HUES64 (cell line): ENCODE results near the gene FTMT. TPM values are rescaled to one million over a fixed set of nuclear protein-coding genes. Genes with fewer than 3 reads are reported as not detected.
"Not testable (repeated sequence)": the region's sequence is repeated elsewhere in the genome, so short reads cannot be mapped to it uniquely, and the experiment has no call there.

Experiments used
- H3K27ac ChIP-seq: 2 replicates; pipeline ENCODE4 v1.7.0; 2013; ENCODE audit warnings: low read depth, low read length, inconsistent platforms
- H3K27me3 ChIP-seq: 2 replicates; pipeline ENCODE4 v1.6.1; 2013; ENCODE audit warnings: mild to moderate bottlenecking, low read length; ENCODE audit not compliant: insufficient read depth
- H3K36me3 ChIP-seq: 2 replicates; pipeline ENCODE4 v1.6.1; 2013; ENCODE audit warnings: mild to moderate bottlenecking, low read length; ENCODE audit not compliant: insufficient read depth
- H3K4me1 ChIP-seq: 2 replicates; pipeline ENCODE4 v1.6.1; 2013; ENCODE audit warnings: mild to moderate bottlenecking, low read length, moderate library complexity; ENCODE audit not compliant: insufficient read depth
- H3K4me3 ChIP-seq: 2 replicates; pipeline ENCODE4 v1.5.1; 2013; ENCODE audit warnings: mild to moderate bottlenecking, low read length, moderate library complexity
- H3K9ac ChIP-seq: 2 replicates; pipeline ENCODE4 v1.6.1; 2013; ENCODE audit warnings: mild to moderate bottlenecking, low read depth, low read length
- H3K9me3 ChIP-seq: 2 replicates; pipeline ENCODE4 v1.6.1; 2013; ENCODE audit warnings: low read depth, low read length; ENCODE audit not compliant: insufficient read depth
- WGBS: fragments of 150-250, 120-280 bp; methylation state at CpG from one replicate; pipeline ENCODE4 v1.1.7; 2013; ENCODE audit warnings: missing lambda C conversion rate; 5-methylcytosine and 5-hydroxymethylcytosine counted together
- polyA plus RNA-seq, 2 experiments: library from polyadenylated mRNA; stranded (reverse); fragments of 50-300 nt; gene quantifications; one replicate each; pipeline ENCODE4 v1.2.3, GENCODE V29; 2013

The FTMT gene
- polyA plus RNA-seq (2013, experiment 1 of 2): not detected
- not detected for polyA plus RNA-seq (2013, experiment 2 of 2)

DNA sequence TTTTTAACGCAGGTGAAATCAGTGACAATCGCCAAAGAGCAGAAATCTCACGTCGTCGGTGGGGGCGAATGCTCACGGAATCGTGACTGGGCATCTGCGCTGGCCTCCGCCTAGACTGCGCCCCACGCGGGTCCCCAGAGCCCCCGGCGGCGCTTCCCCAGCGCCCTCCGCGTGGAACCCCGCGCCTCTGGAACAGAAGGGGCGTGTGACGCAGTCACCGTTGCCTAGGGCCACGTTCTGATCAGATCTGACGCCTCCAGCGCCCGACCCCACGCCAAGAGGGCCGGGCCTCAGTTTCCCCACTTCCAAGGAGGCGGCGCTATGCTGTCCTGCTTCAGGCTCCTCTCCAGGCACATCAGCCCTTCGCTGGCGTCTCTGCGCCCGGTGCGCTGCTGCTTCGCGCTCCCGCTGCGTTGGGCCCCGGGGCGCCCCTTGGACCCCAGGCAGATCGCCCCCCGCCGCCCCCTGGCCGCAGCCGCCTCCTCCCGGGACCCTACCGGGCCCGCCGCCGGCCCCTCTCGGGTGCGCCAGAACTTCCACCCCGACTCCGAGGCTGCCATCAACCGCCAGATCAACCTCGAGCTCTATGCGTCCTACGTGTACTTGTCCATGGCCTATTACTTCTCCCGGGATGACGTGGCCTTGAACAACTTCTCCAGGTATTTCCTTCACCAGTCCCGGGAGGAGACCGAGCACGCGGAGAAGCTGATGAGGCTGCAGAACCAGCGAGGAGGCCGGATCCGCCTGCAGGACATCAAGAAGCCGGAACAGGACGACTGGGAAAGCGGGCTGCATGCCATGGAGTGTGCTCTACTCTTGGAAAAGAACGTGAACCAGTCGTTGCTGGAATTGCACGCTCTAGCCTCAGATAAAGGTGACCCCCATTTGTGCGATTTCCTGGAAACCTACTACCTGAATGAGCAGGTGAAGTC is at the start of gene FTMT:
TSS of gene FTMT (plus strand) at position 240 of the 932 bp plus-strand sequence. CDS start at position 322, 82 bp downstream.
- WGBS: 97% methylated on average over 77 of the region's 77 CpGs
- peaks cover 5% of the 10 kb centered on the region; the same call in 1 of the 2 replicates for H3K4me1 ChIP-seq
- H3K4me3 ChIP-seq: no peak within 1 kb of the TSS
- peaks cover 8% of the 10 kb centered on the region; the same call in 1 of the 2 replicates for H3K9me3 ChIP-seq
- H3K36me3 ChIP-seq: no peaks in the 10 kb centered on the region
- no peak within 1 kb of the TSS for H3K27ac ChIP-seq
- H3K27me3 ChIP-seq: no peaks in the 10 kb centered on the region
- H3K9ac ChIP-seq: no peak within 1 kb of the TSS

DNA sequence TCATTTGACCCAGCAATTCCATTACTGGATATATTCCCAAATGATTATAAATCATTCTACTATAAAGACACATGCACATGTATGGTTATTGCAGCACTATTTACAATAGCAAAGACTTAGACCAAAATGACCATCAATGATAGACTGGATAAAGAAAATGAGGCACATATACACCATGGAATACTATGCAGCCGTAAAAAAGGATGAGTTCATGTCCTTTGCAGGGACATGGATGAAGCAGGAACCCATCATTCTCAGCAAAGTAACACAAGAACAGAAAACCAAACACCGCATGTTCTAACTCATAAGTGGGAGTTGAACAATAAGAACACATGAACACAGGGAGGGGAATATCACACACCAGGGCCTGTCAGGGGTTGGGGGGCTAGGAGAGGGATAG is 46.4 kb upstream of the FTMT start:
- not testable (repeated sequence) for H3K27ac ChIP-seq, H3K36me3 ChIP-seq, H3K4me3 ChIP-seq, H3K9me3 ChIP-seq, H3K4me1 ChIP-seq, H3K9ac ChIP-seq, H3K27me3 ChIP-seq
- 100% methylated on average over 1 of the region's 2 CpGs for WGBS

DNA sequence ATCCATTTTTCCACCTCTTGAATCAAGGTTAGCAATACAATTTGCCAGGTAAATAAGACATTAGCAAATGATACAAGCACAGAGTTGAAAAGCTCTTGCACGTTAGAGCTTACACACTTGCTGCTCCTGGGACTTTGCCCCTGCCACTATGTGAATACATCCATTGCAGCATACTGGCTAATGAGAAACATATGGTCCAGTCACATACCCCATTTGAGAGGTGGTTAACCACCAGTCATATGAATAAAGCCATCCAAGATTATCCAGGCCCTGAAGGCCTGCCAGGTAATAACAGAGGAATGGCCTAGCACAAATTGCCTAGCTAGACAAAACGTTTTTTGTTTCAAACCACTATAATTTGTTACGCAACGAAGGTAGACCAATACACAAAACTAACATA is 45.8 kb upstream of the FTMT start:
- WGBS: 77% methylated on average over 4 of the region's 4 CpGs
- Histone ChIP-seq H3K9me3 (no peaks in the 10 kb centered on the region), H3K36me3 (no peaks in the 10 kb centered on the region), H3K9ac (no peak overlapping the region), H3K4me1 (no peaks in the 10 kb centered on the region), H3K27ac (no peak overlapping the region), H3K27me3 (no peaks in the 10 kb centered on the region), H3K4me3 (no peak overlapping the region)

DNA sequence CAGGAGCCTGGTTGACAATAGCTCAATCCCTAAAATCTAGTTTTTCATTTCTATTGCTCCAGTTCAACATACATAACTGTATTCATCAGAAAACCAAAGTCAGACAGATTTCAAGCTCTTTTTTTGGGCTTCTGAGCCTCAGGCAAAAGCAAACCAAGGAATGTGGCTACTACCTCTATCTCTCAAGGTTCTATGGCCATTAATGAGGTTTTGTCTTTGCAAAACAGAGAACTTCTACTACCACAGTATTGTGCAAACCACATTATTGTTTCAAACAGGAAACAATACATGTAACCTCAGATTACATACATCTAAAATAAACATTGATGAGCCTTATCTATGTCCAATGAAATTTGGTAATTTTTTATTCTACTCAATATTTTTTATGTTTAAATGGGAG is 35.5 kb upstream of the FTMT start:
- no peaks in the 10 kb centered on the region for H3K4me1 ChIP-seq
- H3K9me3 ChIP-seq: no peaks in the 10 kb centered on the region
- H3K27ac ChIP-seq: no peak overlapping the region

DNA sequence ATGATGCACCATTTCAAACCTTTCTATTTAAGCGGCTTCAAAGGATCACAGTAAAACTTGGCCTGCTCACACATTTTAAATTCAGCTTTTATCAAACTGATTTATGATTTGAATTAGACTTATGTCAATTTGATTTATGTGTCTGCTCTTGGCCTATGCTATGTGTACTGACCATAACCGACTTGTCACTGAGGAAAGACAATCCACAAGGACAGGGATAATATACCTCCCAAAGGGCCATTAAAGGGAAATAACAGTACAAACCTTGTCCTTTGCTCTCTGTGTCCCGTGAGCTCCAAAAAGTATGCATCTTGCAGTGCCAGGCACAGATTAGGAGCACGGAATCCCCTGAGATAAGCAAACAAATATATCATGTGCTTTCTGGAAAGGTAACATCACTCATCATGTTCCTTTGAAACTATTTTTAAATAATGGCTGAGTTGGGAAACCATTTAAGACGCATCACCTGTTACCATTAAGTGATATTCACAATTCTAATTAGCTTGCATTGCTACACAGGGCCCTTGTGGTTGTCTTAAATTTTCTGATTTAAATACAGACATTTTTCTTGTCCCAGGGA is 31.9 kb upstream of the FTMT start:
- 91% methylated on average over 5 of the region's 5 CpGs for WGBS

More for the DNA sequence above, 35.5 kb upstream of the FTMT start:
- Histone ChIP-seq H3K36me3 (no peaks in the 10 kb centered on the region), H3K4me3 (no peak overlapping the region), H3K9ac (no peak overlapping the region), H3K27me3 (no peaks in the 10 kb centered on the region)

DNA sequence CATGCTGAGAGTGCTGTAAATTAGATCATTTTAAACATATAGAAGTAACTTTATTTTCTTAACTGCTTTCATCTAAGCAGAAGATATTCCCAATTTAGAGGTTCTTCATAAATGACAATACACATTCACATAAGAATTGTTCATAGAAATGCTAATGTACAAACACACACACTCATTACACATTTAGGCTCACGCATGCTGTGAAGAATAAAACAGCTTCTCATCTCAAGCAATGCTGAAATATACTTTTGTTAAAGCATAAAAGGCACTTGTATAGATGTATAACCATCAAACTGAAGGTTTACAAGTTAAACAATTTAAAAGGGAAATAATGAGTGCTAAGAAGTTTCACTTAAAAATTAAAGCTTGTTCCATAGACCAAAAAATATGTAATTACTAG is 18.1 kb upstream of the FTMT start:
- Histone ChIP-seq H3K27me3 (no peaks in the 10 kb centered on the region), H3K36me3 (no peaks in the 10 kb centered on the region), H3K4me1 (peaks cover 13% of the 10 kb centered on the region; the same call in 1 of the 2 replicates), H3K9me3 (no peaks in the 10 kb centered on the region), H3K4me3 (no peak overlapping the region), H3K9ac (no peak overlapping the region), H3K27ac (no peak overlapping the region; the same call in none of the 2 replicates)
- 57% methylated on average over 1 of the region's 1 CpG for WGBS

More for the DNA sequence above, 31.9 kb upstream of the FTMT start:
- H3K9me3 ChIP-seq: no peaks in the 10 kb centered on the region
- H3K9ac ChIP-seq: no peak overlapping the region
- no peak overlapping the region for H3K4me3 ChIP-seq
- no peak overlapping the region for H3K27ac ChIP-seq
- H3K27me3 ChIP-seq: no peaks in the 10 kb centered on the region
- H3K4me1 ChIP-seq: no peaks in the 10 kb centered on the region
- H3K36me3 ChIP-seq: no peaks in the 10 kb centered on the region

DNA sequence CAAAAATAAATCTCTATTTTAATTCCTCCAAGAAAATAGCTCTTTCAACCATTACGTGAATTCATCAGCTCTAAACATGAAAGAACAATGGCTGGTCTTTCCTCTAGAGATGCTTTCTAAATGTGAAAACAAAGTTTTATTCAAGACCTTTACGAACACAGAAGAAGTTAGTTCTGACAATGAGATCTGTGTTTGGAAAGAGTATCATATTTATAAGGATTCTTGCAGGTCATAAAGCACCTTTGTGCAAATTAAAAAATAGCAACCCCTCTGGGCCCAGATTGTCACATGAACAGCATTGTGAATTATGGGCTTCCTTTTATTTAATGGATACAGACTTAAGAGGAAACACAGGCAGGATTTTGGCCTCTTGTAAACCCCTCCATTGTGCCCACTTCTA is 17.7 kb upstream of the FTMT start:
- H3K27ac ChIP-seq: no peak overlapping the region
- H3K27me3 ChIP-seq: no peaks in the 10 kb centered on the region
- no peak overlapping the region for H3K4me3 ChIP-seq
- 93% methylated on average over 2 of the region's 2 CpGs for WGBS
- H3K9ac ChIP-seq: no peak overlapping the region
- H3K36me3 ChIP-seq: no peaks in the 10 kb centered on the region
- peaks cover 13% of the 10 kb centered on the region; the same call in 1 of the 2 replicates for H3K4me1 ChIP-seq
- H3K9me3 ChIP-seq: no peaks in the 10 kb centered on the region

DNA sequence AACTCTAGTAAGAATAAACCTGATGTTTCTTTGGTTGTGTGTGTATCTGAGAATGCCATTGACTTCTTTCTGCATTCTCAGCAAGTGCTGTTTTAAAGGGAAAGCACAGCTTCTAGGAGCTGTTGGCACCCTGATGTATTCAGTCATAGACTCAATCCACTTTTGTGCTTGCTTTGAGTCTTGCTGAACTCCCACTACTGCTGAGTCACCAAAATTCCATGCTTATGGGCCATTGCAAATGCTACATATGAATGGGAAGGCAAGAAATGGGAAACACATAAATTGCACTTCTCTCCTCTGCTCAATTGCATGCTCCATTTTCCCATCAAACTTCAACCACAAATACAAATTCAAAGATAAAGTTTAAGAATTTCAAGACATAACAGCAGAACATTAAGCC is 9.8 kb upstream of the FTMT start:
- Histone ChIP-seq H3K9ac (no peak overlapping the region), H3K27me3 (no peaks in the 10 kb centered on the region), H3K4me3 (no peak overlapping the region), H3K4me1 (peaks cover 6% of the 10 kb centered on the region; the same call in 1 of the 2 replicates), H3K27ac (no peak overlapping the region), H3K36me3 (no peaks in the 10 kb centered on the region), H3K9me3 (no peaks in the 10 kb centered on the region)

DNA sequence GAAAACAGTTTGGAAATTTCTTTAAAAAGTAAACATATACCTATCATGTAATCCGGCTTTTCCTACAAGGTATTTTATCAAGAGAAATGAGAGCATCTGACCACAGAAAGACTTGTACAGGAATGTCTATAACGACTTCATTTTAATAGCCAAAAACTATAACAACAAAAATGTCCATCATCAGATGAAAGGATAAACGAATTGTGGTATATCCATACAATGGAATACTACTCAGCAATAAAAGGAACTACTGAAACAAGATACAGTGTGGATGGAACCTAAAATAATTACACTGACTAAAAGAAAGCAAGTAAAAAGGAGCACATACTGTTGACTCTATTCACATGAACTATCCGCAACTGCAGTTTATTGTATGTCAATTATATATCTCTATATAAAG is 1.4 kb upstream of the FTMT start:
- no peak overlapping the region for H3K27ac ChIP-seq
- H3K27me3 ChIP-seq: no peaks in the 10 kb centered on the region
- WGBS: 93% methylated on average over 2 of the region's 4 CpGs
- H3K9ac ChIP-seq: no peak overlapping the region
- H3K4me3 ChIP-seq: no peak overlapping the region
- H3K4me1 ChIP-seq: peaks cover 5% of the 10 kb centered on the region; the same call in 1 of the 2 replicates
- peaks cover 8% of the 10 kb centered on the region; the same call in 1 of the 2 replicates for H3K9me3 ChIP-seq
- no peaks in the 10 kb centered on the region for H3K36me3 ChIP-seq

DNA sequence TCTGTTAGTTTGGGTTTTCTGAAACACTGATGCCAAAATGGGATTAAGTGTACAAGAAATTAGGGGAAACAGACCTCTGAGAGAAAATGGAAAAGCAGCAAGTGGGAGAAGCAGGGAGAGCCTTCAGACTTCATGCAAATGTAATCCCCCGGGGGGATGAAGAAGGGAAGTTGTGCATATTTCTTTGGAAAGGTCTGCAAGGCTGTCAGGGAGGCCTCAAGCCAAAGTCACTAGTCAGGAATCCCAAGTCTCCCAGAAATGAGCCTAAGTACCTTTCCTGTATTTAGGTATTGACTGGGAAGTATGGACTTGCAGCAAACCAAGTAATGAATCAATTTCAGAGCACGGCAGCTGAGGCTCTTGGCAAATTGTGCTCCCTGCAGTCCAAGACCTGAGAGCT is 2.2 kb downstream of the FTMT start:
- WGBS: 56% methylated on average over 2 of the region's 2 CpGs
- H3K4me1 ChIP-seq: peaks cover 5% of the 10 kb centered on the region; the same call in 1 of the 2 replicates
- no peaks in the 10 kb centered on the region for H3K27me3 ChIP-seq
- no peak overlapping the region for H3K9ac ChIP-seq
- peaks cover 8% of the 10 kb centered on the region; the same call in 1 of the 2 replicates for H3K9me3 ChIP-seq
- no peaks in the 10 kb centered on the region for H3K36me3 ChIP-seq
- no peak overlapping the region for H3K4me3 ChIP-seq
- H3K27ac ChIP-seq: no peak overlapping the region

DNA sequence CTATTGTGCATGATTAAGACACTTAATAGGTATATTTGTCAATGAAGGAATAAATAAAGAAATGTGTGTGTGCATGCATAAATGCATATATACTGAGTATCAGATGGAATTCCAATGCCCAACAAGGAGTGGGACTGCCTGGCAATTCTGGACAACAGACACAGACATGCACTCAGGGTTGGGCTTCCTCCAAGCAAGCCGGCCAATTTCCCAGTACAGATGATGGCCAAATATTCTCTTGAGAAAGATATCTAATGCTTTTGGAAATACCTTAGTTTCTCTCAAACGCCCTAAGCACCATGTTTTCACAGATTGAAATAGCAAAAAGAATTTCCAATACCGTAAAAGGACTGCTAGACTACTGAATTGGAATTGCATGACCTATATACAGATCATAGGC is 11.1 kb downstream of the FTMT start:
- 100% methylated on average over 3 of the region's 3 CpGs for WGBS
- H3K36me3 ChIP-seq: no peaks in the 10 kb centered on the region
- H3K4me3 ChIP-seq: no peak overlapping the region
- no peaks in the 10 kb centered on the region for H3K9me3 ChIP-seq
- no peak overlapping the region for H3K27ac ChIP-seq
- H3K4me1 ChIP-seq: no peaks in the 10 kb centered on the region
- H3K9ac ChIP-seq: no peak overlapping the region
- no peaks in the 10 kb centered on the region for H3K27me3 ChIP-seq
